DOHH2 (cell line): ENCODE measurements around the gene WDFY3.

Experiments
- H3F3A ChIP-seq: fragments of 200-600 bp; sonication (generic), shearing (Covaris generic); 2 replicates; pipeline ENCODE4 v1.6.0; 2016; ENCODE audit warnings: antibody characterized with exemption, mild to moderate bottlenecking; ENCODE audit not compliant: control insufficient read depth, insufficient read depth
- H3K27ac ChIP-seq: fragments of 200-600 bp; sonication (generic); 2 replicates; pipeline ENCODE4 v1.5.1; 2014; ENCODE audit warnings: low read depth, mild to moderate bottlenecking, low read length, moderate library complexity
- H3K27me3 ChIP-seq: fragments of 200-600 bp; sonication (generic); 2 replicates; pipeline ENCODE4 v1.6.1; 2014; ENCODE audit warnings: mild to moderate bottlenecking, low read length, mixed read lengths; ENCODE audit not compliant: control insufficient read depth
- H3K36me3 ChIP-seq: fragments of 200-600 bp; sonication (generic); 2 replicates; pipeline ENCODE4 v1.6.1; 2014; ENCODE audit warnings: mild to moderate bottlenecking, low read length, moderate library complexity, mixed read lengths; ENCODE audit not compliant: control insufficient read depth
- H3K4me1 ChIP-seq: fragments of 200-600 bp; sonication (generic); 2 replicates; pipeline ENCODE4 v1.6.1; 2014; ENCODE audit warnings: mild to moderate bottlenecking, low read length, mixed read lengths; ENCODE audit not compliant: control insufficient read depth
- H3K4me2 ChIP-seq: fragments of 200-600 bp; sonication (generic); 2 replicates; pipeline ENCODE4 v1.6.0; 2014; ENCODE audit warnings: mild to moderate bottlenecking, low read length, moderate library complexity
- H3K4me3 ChIP-seq: fragments of 200-600 bp; sonication (generic); 2 replicates; pipeline ENCODE4 v1.5.1; 2014; ENCODE audit warnings: mild to moderate bottlenecking, low read length, mixed read lengths
- H3K79me2 ChIP-seq: fragments of 200-600 bp; sonication (generic); 2 replicates; pipeline ENCODE4 v1.6.1; 2014; ENCODE audit warnings: mild to moderate bottlenecking, low read length, mixed read lengths; ENCODE audit not compliant: control insufficient read depth
- H3K9me2 ChIP-seq: fragments of 200-600 bp; sonication (generic); replicated peaks from 2 replicates; pipeline ENCODE4 v1.6.1; 2014; ENCODE audit warnings: mild to moderate bottlenecking, low read length, mixed read lengths; ENCODE audit not compliant: control insufficient read depth
- H3K9me3 ChIP-seq: fragments of 200-600 bp; sonication (generic); 2 replicates; pipeline ENCODE4 v1.6.1; 2014; ENCODE audit warnings: antibody characterized with exemption, low read length, mixed read lengths; ENCODE audit not compliant: control insufficient read depth, insufficient read depth
- H4K20me1 ChIP-seq: fragments of 200-600 bp; sonication (generic); 2 replicates; pipeline ENCODE4 v1.6.0; 2014; ENCODE audit warnings: low read depth, mild to moderate bottlenecking, antibody characterized with exemption, low read length, moderate library complexity; ENCODE audit not compliant: control insufficient read depth, insufficient read depth
- EZH2phosphoT487 ChIP-seq: fragments of 200-600 bp; sonication (generic); IDR thresholded peaks from 2 replicates; pipeline ENCODE4 v1.6.1; 2017; ENCODE audit warnings: borderline replicate concordance, mild to moderate bottlenecking, antibody characterized with exemption, low read length, moderate library complexity, mixed read lengths
- TF ChIP-seq, protein P1 (sequence below): fragments of 200-600 bp; sonication (generic); IDR thresholded peaks from one replicate; pipeline ENCODE4 v1.5.1; 2014; ENCODE audit warnings: antibody characterized with exemption, mild to moderate bottlenecking, low read depth, low read length; ENCODE audit not compliant: poor library complexity, severe bottlenecking

WDFY3 gene

DNA sequence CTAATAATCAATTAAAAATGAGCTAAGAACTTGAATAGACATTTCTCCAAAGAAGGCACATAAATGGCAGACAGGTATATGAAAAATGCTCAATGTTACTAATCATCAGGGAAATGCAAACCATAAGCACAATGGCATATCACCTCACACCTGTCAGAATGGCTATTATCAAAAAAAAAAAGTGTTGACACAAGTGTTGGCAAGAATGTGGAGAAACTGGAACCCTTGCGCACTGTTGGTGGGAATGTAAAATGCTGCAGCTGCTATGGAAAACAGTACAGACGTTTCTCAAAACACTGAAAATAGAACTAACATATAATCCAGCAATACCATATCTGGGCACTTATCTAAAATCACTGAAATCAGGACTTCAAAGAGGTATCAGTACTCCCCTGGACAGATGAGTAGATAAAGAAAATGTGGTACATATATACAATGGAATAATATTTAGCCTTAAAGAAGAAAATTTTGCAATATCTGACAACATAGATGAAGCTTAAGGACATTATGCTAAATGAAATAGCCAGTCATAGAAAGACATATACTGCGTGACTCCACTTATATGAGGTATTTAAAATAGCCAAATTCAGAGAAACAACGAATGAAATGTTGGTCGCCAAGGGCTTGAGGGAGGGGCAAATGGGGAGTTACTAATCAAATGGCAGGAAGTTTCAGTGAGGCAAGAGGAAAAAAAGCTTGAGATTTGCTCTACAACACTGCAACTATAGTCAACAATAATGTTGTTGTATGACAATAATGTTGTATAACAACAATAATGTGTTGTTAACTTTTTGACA lies 175.5 kb downstream of the WDFY3 start:
- Histone ChIP-seq H3K79me2 (no peaks in the 10 kb centered on the region), H3K4me1 (no peaks in the 10 kb centered on the region), H3K4me3 (no peak overlapping the region), H3K9me3 (no peaks in the 10 kb centered on the region), H4K20me1 (no peaks in the 10 kb centered on the region), H3K27ac (no peak overlapping the region), H3K36me3 (no peaks in the 10 kb centered on the region), H3F3A (no peaks in the 10 kb centered on the region), H3K4me2 (no peak overlapping the region), H3K27me3 (no peaks in the 10 kb centered on the region), H3K9me2 (no peaks in the 10 kb centered on the region)
- no peak for TF ChIP-seq EZH2phosphoT487
- TF ChIP-seq, protein P1, sequence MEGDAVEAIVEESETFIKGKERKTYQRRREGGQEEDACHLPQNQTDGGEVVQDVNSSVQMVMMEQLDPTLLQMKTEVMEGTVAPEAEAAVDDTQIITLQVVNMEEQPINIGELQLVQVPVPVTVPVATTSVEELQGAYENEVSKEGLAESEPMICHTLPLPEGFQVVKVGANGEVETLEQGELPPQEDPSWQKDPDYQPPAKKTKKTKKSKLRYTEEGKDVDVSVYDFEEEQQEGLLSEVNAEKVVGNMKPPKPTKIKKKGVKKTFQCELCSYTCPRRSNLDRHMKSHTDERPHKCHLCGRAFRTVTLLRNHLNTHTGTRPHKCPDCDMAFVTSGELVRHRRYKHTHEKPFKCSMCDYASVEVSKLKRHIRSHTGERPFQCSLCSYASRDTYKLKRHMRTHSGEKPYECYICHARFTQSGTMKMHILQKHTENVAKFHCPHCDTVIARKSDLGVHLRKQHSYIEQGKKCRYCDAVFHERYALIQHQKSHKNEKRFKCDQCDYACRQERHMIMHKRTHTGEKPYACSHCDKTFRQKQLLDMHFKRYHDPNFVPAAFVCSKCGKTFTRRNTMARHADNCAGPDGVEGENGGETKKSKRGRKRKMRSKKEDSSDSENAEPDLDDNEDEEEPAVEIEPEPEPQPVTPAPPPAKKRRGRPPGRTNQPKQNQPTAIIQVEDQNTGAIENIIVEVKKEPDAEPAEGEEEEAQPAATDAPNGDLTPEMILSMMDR, result no peak

DNA sequence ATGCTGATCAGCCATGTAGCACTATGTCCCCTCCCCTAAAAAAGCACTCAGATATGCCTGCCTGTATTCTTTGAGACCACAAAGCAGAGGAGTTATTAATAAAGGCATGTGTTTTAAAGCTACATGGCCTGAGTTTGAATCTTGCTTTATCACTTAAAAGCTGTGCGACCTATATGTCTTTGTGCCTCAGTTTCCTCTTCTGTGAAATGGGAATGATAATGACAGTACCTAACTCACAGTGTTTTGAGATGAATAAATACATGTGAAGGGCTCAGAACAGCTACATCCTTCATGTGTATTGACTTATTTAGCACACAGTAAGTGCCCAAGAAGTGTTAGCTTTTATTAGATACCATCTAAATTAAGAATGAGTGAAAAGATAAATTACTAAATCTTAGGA lies 180.0 kb downstream of the WDFY3 start:
- H3K9me3 ChIP-seq, result no peaks in the 10 kb centered on the region
- no peaks in the 10 kb centered on the region for H3K9me2 ChIP-seq
- no peak overlapping the region for H3K4me2 ChIP-seq
- H3F3A ChIP-seq, result no peaks in the 10 kb centered on the region
- TF ChIP-seq EZH2phosphoT487, result no peak
- TF ChIP-seq, protein P1, result no peak
- no peaks in the 10 kb centered on the region for H3K36me3 ChIP-seq
- no peak overlapping the region for H3K27ac ChIP-seq
- H4K20me1 ChIP-seq, result no peaks in the 10 kb centered on the region
- no peaks in the 10 kb centered on the region for H3K4me1 ChIP-seq
- H3K27me3 ChIP-seq, result no peaks in the 10 kb centered on the region
- H3K4me3 ChIP-seq, result no peak overlapping the region
- no peaks in the 10 kb centered on the region for H3K79me2 ChIP-seq

DNA sequence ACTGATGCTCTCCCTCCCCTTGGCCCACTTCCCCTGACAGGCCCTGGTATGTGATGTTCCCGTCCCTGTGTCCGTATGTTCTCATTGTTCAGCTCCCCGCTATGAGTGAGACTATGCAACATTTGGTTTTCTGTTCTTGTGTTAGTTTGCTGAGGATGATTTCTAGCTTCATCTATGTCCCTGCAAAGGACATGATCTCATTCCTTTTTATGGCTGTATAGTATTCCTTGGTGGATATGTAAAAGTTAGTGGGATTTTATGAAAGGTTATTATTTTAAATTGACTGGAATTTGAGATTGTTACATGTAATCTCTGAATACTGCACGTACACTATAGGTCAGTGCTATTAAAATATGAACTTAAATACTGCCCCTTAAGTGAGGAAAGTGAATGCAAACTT lies 184.0 kb downstream of the WDFY3 start:
- Histone ChIP-seq H4K20me1 (no peaks in the 10 kb centered on the region), H3K79me2 (no peaks in the 10 kb centered on the region), H3K4me1 (no peaks in the 10 kb centered on the region), H3K4me3 (no peak overlapping the region), H3K9me2 (no peaks in the 10 kb centered on the region), H3K36me3 (no peaks in the 10 kb centered on the region), H3K27ac (no peak overlapping the region), H3K27me3 (no peaks in the 10 kb centered on the region), H3K9me3 (no peaks in the 10 kb centered on the region), H3F3A (no peaks in the 10 kb centered on the region), H3K4me2 (no peak overlapping the region)
- TF ChIP-seq, protein P1, result no peak
- TF ChIP-seq EZH2phosphoT487, result no peak
